Measurements from ENCODE around the gene TAF7.

DNA sequence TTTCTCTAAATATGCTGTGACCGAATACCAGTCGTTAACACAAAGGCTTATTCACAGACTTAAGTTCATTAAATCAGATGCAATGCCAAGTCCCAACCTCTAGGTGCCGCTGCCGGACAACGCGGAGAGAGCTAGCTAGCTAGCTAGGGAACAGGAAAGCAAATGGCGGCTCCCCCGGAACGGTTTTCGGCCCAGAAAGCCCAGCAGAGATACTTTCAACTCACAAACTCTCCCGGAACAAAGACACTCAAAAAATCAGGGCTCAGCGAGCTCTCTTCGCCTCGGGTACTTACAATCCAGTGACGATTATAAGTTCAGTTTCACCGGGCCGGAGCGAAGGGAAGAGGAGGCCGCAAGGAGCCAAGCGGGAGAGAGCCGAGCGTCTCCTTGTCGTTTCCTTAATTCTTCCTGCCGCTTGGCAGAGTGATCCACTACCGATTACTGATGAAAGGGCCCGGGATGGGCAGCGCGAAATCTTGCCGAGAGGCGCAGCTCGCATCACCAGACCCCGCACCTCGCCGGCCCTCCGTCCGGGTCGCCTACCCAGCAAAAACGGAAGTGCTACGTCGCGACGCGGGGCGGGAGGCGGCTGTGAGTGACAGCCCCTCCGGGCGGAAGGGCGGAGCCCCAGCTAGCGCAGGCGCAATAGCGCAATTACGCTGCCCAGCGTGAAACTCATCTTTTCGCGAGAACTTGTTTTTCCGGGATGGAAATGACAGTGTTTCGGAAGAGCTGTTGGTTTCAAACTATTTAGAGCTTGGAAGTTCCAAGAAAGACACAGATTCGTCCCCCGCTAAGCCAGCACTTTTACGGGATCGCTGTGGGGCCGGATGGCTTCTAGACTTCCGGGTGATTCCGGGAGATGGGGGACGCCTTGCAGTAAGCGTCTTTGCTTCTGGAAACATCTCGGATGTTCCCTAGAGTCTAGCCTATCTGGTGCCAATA is at the start of gene TAF7:
- 0 out of 2 replicates have a peak, but pooled peaks have one; percentile 14 for TF ChIP-seq ZFP3 (CRISPR knock-in tag; IDR thresholded peaks at IDR 0.05)
- no peak for TF ChIP-seq OSR1 (CRISPR knock-in tag; IDR thresholded peaks at IDR 0.05)
- no peak for TF ChIP-seq ZNF70 (CRISPR knock-in tag; IDR thresholded peaks at IDR 0.05)
- no peak for TF ChIP-seq ESRRG (CRISPR knock-in tag; IDR thresholded peaks at IDR 0.05)
- no peak for TF ChIP-seq ZFP30 (CRISPR knock-in tag; IDR thresholded peaks at IDR 0.05)

Measured in SK-N-SH treated with all-trans-retinoic acid at 6 μM for 48 hours (cell line).